Activated CD4-positive, alpha-beta T cell treated with anti-CD3 and anti-CD28 coated beads, Interleukin-2, Interleukin-4, amounts not matched to agents 100 ng/mL and 50 ng/mL, durations not matched to agents 16 hours and 8 hours (primary cell): ENCODE data around the gene MEF2B.
"Not testable (repeated sequence)": the region's sequence is repeated elsewhere in the genome, so short reads cannot be mapped to it uniquely, and the experiment has no call there.

Experiments
- DNase-seq: peaks from one replicate; pipeline ENCODE4 v3.0.0-alpha.2; 2020; ENCODE audit warnings: low spot score

MEF2B gene

GRCh38 chr19:19192910-19193423, 22.9 kb upstream of the MEF2B start:
- no peak for DNase-seq

GRCh38 chr19:19192078-19192882, 22.2 kb upstream of the MEF2B start, which contains the start of the genes BORCS8 and RFXANK:
BORCS8 (minus strand) TSS chr19:19192152; CDS start chr19:19192117, 35 bp downstream.
RFXANK (plus strand) TSS chr19:19192258; CDS start chr19:19193947, 1,689 bp downstream.
- DNase-seq: peak; percentile 100

- no peak for DNase-seq
These were observed 21.7 kb upstream of the MEF2B start for GRCh38 chr19:19191768-19192077.

- DNase-seq: no peak
These were observed 16.7 kb upstream of the MEF2B start for GRCh38 chr19:19186742-19187141.

GRCh38 chr19:19185853-19186740, 16.0 kb upstream of the MEF2B start:
- DNase-seq: peak; percentile 66

GRCh38 chr19:19181488-19181998, 11.5 kb upstream of the MEF2B start:
- DNase-seq: no peak

- DNase-seq: no peak
These were observed 9.7 kb upstream of the MEF2B start for GRCh38 chr19:19179548-19180441.

GRCh38 chr19:19176950-19177349, 6.9 kb upstream of the MEF2B start:
- no peak for DNase-seq

- DNase-seq: not testable (repeated sequence)
These were observed 3.2 kb upstream of the MEF2B start for GRCh38 chr19:19173243-19173642.

GRCh38 chr19:19171821-19172532, 1.9 kb upstream of the MEF2B start:
- no peak for DNase-seq

GRCh38 chr19:19170873-19171672, 1.0 kb upstream of the MEF2B start:
- DNase-seq: no peak

- no peak for DNase-seq
These were observed 619 bp downstream of the MEF2B start for GRCh38 chr19:19169236-19170052.

- no peak for DNase-seq
These were observed 2.5 kb downstream of the MEF2B start for GRCh38 chr19:19167612-19168011.

- DNase-seq: no peak
These were observed 4.7 kb downstream of the MEF2B start for GRCh38 chr19:19165396-19165795.

GRCh38 chr19:19162495-19162894, 7.6 kb downstream of the MEF2B start:
- DNase-seq: no peak

GRCh38 chr19:19160461-19161035, 9.5 kb downstream of the MEF2B start:
- no peak for DNase-seq

- no peak for DNase-seq
These were observed 10.5 kb downstream of the MEF2B start for GRCh38 chr19:19159534-19159933.

GRCh38 chr19:19157808-19158207, 12.3 kb downstream of the MEF2B start:
- DNase-seq: no peak
